ENCODE measurements around the gene NTRK3.

NTRK3 gene

DNA sequence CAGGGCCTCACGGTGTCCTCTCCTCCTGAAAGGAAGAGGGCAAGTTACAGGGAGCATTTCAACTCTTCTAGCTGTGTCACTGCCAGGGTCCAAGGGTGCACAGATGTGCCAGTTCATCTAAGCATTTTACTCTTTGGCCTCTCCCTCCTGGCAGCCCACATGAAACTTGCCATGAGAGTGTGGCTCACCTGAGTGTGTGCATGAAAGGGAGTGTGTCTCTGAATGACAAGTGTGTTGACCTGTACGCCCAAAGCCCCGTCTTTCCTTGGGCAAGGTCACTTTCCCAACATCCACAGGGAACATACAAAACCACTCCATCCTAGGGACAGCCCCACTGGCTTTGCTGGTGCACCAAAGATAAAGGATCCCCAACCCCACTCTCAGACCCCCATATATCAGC lies 280.0 kb downstream of the NTRK3 start:
- TF ChIP-seq, protein P1, sequence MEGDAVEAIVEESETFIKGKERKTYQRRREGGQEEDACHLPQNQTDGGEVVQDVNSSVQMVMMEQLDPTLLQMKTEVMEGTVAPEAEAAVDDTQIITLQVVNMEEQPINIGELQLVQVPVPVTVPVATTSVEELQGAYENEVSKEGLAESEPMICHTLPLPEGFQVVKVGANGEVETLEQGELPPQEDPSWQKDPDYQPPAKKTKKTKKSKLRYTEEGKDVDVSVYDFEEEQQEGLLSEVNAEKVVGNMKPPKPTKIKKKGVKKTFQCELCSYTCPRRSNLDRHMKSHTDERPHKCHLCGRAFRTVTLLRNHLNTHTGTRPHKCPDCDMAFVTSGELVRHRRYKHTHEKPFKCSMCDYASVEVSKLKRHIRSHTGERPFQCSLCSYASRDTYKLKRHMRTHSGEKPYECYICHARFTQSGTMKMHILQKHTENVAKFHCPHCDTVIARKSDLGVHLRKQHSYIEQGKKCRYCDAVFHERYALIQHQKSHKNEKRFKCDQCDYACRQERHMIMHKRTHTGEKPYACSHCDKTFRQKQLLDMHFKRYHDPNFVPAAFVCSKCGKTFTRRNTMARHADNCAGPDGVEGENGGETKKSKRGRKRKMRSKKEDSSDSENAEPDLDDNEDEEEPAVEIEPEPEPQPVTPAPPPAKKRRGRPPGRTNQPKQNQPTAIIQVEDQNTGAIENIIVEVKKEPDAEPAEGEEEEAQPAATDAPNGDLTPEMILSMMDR (IDR thresholded peaks at IDR 0.05; ENCODE audit: extremely low read depth, missing control alignments), result no peak
- no peak for DNase-seq (ENCODE audit: low spot score)

DNA sequence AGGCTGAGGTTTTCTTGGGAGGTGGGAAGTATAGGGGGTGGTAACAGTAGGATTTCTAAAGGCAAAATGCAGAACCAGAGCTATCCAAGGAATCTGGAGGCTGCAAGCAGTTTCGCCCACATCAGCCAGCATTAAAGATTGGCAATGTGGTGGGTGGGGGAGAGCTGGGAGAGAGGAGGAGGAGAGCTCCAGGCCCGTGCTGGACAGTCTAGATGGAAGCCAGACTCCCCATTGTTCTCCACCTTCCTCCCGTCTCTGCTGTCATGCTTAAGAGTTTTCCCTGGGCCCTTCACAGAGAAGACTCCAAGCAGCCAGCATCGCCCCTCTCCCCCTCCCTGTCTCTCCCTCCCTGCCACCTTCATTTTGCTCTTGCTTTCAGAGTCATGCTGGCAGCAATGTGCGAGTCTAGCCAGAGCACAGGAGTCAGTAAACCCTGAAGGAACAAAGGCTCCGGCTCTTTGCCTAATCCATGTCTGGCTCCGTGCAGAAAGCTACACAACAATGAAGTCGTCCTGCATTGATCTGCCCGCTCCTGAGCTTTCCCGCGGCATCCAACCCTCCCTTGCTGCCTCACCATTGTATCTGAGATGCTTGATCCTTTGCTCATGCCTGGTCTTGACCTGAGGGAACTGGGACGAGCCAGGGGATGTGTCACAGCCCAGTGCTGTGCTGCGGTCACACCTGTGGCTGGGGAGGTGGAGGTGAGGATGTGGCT lies 282.9 kb downstream of the NTRK3 start:
- TF ChIP-seq, protein P1 (IDR thresholded peaks at IDR 0.05; ENCODE audit: extremely low read depth, missing control alignments), result no peak
- no peak for DNase-seq (ENCODE audit: low spot score)

DNA sequence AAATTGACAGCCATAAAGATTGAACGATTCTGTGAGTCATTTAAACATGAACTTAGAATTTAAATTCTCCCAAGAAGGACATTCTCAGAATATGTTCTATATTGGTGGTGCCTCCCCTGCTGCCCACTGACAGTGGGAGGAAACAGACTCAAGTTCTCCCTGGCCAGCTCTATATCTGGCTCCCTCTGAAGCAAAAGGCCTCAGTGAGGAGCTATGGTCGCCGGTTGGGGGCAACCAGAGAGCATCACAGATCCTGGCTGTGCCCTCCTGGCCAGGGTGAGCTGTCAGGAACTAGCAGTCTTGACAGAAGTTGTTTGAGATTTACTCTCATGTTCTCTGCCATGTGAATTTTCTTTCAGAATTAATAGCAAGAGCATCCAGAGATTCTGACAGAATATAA lies 285.5 kb downstream of the NTRK3 start:
- TF ChIP-seq, protein P1 (IDR thresholded peaks at IDR 0.05; ENCODE audit: extremely low read depth, missing control alignments), result no peak
- no peak for DNase-seq (ENCODE audit: low spot score)

DNA sequence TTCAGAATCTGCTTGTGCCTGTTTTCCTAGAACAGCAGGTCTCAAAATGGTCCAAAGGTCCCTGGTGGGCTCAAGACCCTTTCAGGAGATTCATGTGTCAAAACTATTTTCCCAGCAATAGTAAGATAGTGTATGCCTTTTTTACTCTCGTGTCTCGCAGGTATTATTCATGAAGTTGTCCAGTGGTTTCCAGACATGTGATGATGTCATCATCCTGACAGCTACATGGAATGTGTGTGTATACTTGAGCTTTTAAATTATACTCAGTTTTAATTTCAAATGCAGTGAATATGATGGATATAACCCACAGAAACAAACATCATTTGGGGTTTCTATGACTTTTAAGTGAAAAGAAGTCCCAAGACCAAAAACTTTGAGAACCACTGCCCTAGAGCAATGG lies 288.6 kb downstream of the NTRK3 start:
- TF ChIP-seq, protein P1 (IDR thresholded peaks at IDR 0.05; ENCODE audit: extremely low read depth, missing control alignments), result no peak
- no peak for DNase-seq (ENCODE audit: low spot score)

DNA sequence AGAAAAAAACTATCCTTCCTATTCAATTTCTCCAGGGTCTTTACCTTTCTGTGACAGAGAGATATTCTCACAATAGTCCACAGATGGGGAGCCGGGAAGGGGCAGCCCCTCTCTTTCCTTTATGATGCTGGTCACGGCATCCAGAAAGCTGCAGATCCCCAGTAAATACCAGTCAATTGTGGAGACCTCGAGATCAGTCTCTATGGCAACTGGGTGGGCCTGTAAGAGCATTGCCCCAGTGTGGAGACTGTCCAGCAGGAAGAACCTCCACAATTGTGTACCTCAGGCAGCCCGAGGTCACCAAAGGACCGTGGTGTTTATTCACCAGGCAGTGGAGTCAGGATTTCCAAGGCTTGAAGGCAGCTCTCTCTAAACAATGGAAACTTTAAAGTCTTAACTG lies 291.2 kb downstream of the NTRK3 start:
- TF ChIP-seq, protein P1 (IDR thresholded peaks at IDR 0.05; ENCODE audit: extremely low read depth, missing control alignments), result no peak
- no peak for DNase-seq (ENCODE audit: low spot score)

DNA sequence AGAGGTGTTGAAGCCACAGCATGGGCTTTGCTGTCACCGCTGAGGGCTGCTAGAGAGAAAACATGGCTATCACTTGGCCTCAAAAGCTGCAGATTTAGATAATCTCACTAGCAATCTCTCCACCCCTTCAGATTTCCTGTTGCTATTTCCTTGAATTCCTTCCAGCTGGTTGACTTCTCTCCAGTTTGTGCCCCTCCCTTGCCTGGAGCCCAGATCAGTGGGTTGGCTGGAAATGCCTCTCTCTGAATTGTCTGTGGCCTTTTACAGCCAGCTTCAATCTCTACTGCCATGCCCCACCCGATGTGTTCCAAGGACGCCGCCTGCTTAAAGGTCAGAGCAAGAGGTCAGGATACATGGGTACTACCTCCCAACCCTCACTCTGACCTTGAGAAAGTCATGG lies 294.1 kb downstream of the NTRK3 start:
- TF ChIP-seq, protein P1 (IDR thresholded peaks at IDR 0.05; ENCODE audit: extremely low read depth, missing control alignments), result no peak
- no peak for DNase-seq (ENCODE audit: low spot score)

DNA sequence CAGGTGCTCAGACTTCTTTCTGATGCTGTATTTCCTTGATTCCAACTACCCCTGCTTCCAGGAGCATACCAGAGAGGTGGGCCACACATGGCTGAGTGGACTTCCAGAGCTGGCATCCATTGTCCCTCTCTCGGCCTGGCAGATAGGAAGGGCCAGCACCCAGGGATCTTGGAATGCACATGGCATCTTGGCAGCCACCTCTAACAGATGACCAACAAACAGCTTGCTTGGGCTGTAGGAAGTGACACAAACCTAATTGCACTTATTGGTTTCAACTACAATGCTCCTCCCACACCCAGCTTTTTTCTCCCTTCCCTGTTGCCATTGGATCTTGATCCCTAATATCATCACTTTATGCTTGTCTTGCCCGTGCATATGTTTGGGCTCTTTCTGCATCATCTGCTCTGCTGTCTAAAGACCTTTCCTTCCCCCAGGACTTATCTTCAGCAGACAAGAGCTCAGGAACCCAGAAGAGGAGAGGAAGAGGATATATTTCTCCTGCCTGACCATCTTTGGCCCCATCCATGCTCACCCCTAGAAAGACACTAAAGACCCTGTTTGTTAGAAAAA lies 294.6 kb downstream of the NTRK3 start:
- TF ChIP-seq, protein P1 (IDR thresholded peaks at IDR 0.05; ENCODE audit: extremely low read depth, missing control alignments), result no peak
- DNase-seq (ENCODE audit: low spot score), result no peak
